Loucy (cell line): Measurements from ENCODE around the gene BEAN1.
"Not testable (repeated sequence)": the region's sequence is repeated elsewhere in the genome, so short reads cannot be mapped to it uniquely, and the experiment has no call there.

Experiments
- H2AFZ ChIP-seq: fragments of 200-600 bp; sonication (generic); 2 replicates; pipeline ENCODE4 v1.6.0; 2016; ENCODE audit warnings: antibody characterized with exemption, mild to moderate bottlenecking, low read length, moderate library complexity
- H3F3A ChIP-seq: fragments of 200-600 bp; 2 replicates; pipeline ENCODE4 v1.6.0; 2016; ENCODE audit warnings: antibody characterized with exemption, low read depth, mild to moderate bottlenecking
- H3K27me3 ChIP-seq: fragments of 200-600 bp; sonication (generic); 2 replicates; pipeline ENCODE4 v1.6.1; 2014; ENCODE audit warnings: low read length, mild to moderate bottlenecking; ENCODE audit not compliant: insufficient read depth, poor library complexity, severe bottlenecking
- H3K36me3 ChIP-seq: fragments of 200-600 bp; sonication (generic); 2 replicates; pipeline ENCODE4 v1.6.1; 2016; ENCODE audit warnings: low read length; ENCODE audit not compliant: insufficient read depth
- H3K4me1 ChIP-seq: fragments of 200-600 bp; sonication (generic); 2 replicates; pipeline ENCODE4 v1.5.1; 2014; ENCODE audit warnings: low read length, mild to moderate bottlenecking; ENCODE audit not compliant: insufficient read depth, poor library complexity, severe bottlenecking
- H3K4me2 ChIP-seq: fragments of 200-600 bp; sonication (generic); 2 replicates; pipeline ENCODE4 v1.6.0; 2014; ENCODE audit warnings: antibody characterized with exemption, low read length, low read depth, mild to moderate bottlenecking; ENCODE audit not compliant: poor library complexity, severe bottlenecking
- H3K4me3 ChIP-seq: fragments of 200-600 bp; sonication (generic); 2 replicates; pipeline ENCODE4 v1.5.1; 2014; ENCODE audit warnings: low read length, mild to moderate bottlenecking, mixed read lengths; ENCODE audit not compliant: poor library complexity, severe bottlenecking
- H3K79me2 ChIP-seq: fragments of 200-600 bp; sonication (generic); 2 replicates; pipeline ENCODE4 v1.6.1; 2014; ENCODE audit warnings: low read length; ENCODE audit not compliant: insufficient read depth
- H3K9ac ChIP-seq: fragments of 200-600 bp; sonication (generic); 2 replicates; pipeline ENCODE4 v1.6.0; 2014; ENCODE audit warnings: mild to moderate bottlenecking, low read depth, low read length, moderate library complexity; ENCODE audit not compliant: poor library complexity, severe bottlenecking
- H3K9me2 ChIP-seq: fragments of 200-600 bp; sonication (generic); replicated peaks from 2 replicates; pipeline ENCODE4 v1.6.1; 2016; ENCODE audit warnings: low read depth, low read length, mixed read lengths
- H3K9me3 ChIP-seq: fragments of 200-600 bp; sonication (generic); 2 replicates; pipeline ENCODE4 v1.6.1; 2014; ENCODE audit warnings: mild to moderate bottlenecking, antibody characterized with exemption, low read length, low read depth; ENCODE audit not compliant: insufficient read depth
- H4K20me1 ChIP-seq: fragments of 200-600 bp; sonication (generic); 2 replicates; pipeline ENCODE4 v1.6.0; 2014; ENCODE audit warnings: antibody characterized with exemption, low read length, mild to moderate bottlenecking; ENCODE audit not compliant: insufficient read depth, poor library complexity, severe bottlenecking
- EZH2phosphoT487 ChIP-seq: fragments of 200-600 bp; IDR thresholded peaks from 2 replicates; pipeline ENCODE4 v1.6.1; 2018; ENCODE audit warnings: antibody characterized with exemption, mild to moderate bottlenecking, moderate library complexity, borderline replicate concordance
- TF ChIP-seq, protein P1 (sequence below): fragments of 200-600 bp; sonication (generic); conservative IDR thresholded peaks from 2 replicates; pipeline ENCODE4 v1.5.1; 2014; ENCODE audit warnings: mild to moderate bottlenecking, antibody characterized with exemption, low read length

The BEAN1 gene

DNA sequence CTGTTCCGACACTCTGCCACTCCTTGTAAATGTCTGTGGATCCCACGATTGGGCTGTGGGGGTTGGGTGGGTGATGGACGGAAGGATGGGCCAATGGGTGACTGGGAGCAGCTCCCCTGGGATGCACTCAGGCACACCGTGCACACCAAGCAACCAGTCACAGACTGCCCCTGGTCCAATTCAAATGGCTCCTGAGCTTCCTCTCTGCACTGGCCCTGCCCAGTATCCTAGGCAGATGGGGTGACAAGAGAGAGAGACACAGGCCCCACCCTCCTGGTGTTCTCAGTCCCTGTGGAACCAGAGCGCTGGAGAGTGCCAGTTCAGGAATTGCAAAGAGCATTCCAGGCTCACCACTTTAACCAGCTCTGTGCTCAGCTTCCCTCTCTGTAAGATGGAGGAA lies 32.8 kb downstream of the BEAN1 start:
- no peak overlapping the region for H3K9ac ChIP-seq
- TF ChIP-seq EZH2phosphoT487: no peak
- TF ChIP-seq, protein P1, sequence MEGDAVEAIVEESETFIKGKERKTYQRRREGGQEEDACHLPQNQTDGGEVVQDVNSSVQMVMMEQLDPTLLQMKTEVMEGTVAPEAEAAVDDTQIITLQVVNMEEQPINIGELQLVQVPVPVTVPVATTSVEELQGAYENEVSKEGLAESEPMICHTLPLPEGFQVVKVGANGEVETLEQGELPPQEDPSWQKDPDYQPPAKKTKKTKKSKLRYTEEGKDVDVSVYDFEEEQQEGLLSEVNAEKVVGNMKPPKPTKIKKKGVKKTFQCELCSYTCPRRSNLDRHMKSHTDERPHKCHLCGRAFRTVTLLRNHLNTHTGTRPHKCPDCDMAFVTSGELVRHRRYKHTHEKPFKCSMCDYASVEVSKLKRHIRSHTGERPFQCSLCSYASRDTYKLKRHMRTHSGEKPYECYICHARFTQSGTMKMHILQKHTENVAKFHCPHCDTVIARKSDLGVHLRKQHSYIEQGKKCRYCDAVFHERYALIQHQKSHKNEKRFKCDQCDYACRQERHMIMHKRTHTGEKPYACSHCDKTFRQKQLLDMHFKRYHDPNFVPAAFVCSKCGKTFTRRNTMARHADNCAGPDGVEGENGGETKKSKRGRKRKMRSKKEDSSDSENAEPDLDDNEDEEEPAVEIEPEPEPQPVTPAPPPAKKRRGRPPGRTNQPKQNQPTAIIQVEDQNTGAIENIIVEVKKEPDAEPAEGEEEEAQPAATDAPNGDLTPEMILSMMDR: no peak
- H3K4me1 ChIP-seq: no peaks in the 10 kb centered on the region
- no peaks in the 10 kb centered on the region for H3K27me3 ChIP-seq
- H3K79me2 ChIP-seq: no peaks in the 10 kb centered on the region
- no peaks in the 10 kb centered on the region for H3F3A ChIP-seq
- H3K9me3 ChIP-seq: no peaks in the 10 kb centered on the region
- no peak overlapping the region for H2AFZ ChIP-seq
- no peak overlapping the region for H3K4me3 ChIP-seq
- no peaks in the 10 kb centered on the region for H3K36me3 ChIP-seq
- H3K9me2 ChIP-seq: no peaks in the 10 kb centered on the region
- no peak overlapping the region for H3K4me2 ChIP-seq
- H4K20me1 ChIP-seq: no peaks in the 10 kb centered on the region

GRCh38 chr16:66460703-66461102 lies 33.6 kb downstream of the BEAN1 start:
- Histone ChIP-seq H4K20me1 (no peaks in the 10 kb centered on the region), H3K4me2 (no peak overlapping the region), H3K27me3 (no peaks in the 10 kb centered on the region), H2AFZ (no peak overlapping the region), H3K9ac (no peak overlapping the region), H3K9me2 (no peaks in the 10 kb centered on the region), H3K4me3 (no peak overlapping the region), H3K36me3 (no peaks in the 10 kb centered on the region), H3F3A (no peaks in the 10 kb centered on the region), H3K79me2 (no peaks in the 10 kb centered on the region), H3K9me3 (no peaks in the 10 kb centered on the region), H3K4me1 (no peaks in the 10 kb centered on the region)
- TF ChIP-seq, protein P1: no peak
- TF ChIP-seq EZH2phosphoT487: no peak

DNA sequence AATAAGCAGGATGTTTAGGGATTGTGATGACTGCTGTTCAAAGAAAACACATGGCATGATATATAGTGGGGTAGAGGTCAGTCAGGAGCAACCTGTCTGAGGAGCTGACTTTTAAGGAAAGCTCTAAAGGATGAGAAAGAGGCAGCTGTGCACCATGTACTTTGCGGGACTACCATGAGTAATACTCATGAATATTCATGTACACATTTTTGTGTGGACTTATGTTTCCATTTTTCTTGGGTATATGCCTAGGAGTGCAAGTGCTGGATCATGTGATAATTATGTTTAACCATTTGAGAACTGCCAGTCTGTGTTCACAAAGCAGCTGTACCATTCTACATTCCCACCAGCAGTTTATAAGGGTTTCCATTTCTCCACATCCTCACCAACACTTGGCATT lies 35.8 kb downstream of the BEAN1 start:
- TF ChIP-seq, protein P1: no peak
- no peak for TF ChIP-seq EZH2phosphoT487
- no peak overlapping the region for H2AFZ ChIP-seq
- no peaks in the 10 kb centered on the region for H3F3A ChIP-seq
- no peaks in the 10 kb centered on the region for H3K4me1 ChIP-seq
- H3K79me2 ChIP-seq: no peaks in the 10 kb centered on the region
- H4K20me1 ChIP-seq: no peaks in the 10 kb centered on the region
- no peak overlapping the region for H3K9ac ChIP-seq
- no peak overlapping the region for H3K4me2 ChIP-seq
- H3K36me3 ChIP-seq: no peaks in the 10 kb centered on the region
- no peaks in the 10 kb centered on the region for H3K27me3 ChIP-seq
- no peak overlapping the region for H3K4me3 ChIP-seq
- no peaks in the 10 kb centered on the region for H3K9me2 ChIP-seq
- no peaks in the 10 kb centered on the region for H3K9me3 ChIP-seq

DNA sequence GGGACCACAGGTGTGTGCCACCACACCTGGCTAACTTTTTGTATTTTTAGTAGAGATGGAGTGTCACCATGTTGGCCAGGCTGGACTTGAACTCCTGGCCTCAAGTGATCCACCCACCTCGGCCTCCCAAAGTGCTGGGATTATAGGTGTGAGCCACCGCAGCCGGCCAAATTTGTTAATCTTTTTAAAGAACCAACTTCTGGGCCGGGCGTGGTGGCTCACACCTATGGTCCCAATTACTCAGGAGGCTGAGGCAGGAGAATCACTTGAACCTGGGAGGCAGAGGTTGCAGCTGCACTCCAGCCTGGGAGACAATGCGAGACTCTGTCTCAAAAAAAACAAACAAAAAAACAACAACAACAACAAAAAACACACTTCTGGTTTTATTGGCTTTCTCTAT lies 38.9 kb downstream of the BEAN1 start:
- not testable (repeated sequence) for H3K9me3 ChIP-seq, H3F3A ChIP-seq, H3K27me3 ChIP-seq, H4K20me1 ChIP-seq, H3K9ac ChIP-seq, H2AFZ ChIP-seq, H3K4me2 ChIP-seq, H3K36me3 ChIP-seq, H3K79me2 ChIP-seq, H3K4me3 ChIP-seq, H3K4me1 ChIP-seq, H3K9me2 ChIP-seq

DNA sequence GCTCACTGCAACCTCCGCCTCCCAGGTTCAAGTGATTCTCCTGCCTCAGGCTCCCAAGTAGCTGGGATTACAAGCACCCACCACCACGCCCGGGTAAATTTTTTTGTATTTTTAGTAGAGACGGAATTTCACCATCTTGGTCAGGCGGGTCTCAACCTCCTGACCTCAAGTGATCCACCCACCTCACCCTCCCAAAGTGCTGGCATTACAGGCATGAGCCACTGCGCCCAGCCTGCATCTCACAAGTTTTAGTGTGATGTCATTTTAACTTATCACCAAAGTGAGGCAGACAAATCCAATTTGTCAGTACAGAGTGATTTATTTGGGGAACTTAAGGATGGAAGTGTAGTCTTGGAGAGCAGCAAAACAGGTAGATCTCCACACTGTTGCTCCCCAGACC lies 39.5 kb downstream of the BEAN1 start:
- H3F3A ChIP-seq, H2AFZ ChIP-seq, H3K79me2 ChIP-seq, H3K36me3 ChIP-seq, H3K4me1 ChIP-seq, H4K20me1 ChIP-seq, H3K9me2 ChIP-seq, H3K27me3 ChIP-seq, H3K4me2 ChIP-seq, H3K9me3 ChIP-seq, H3K4me3 ChIP-seq, H3K9ac ChIP-seq: not testable (repeated sequence)
